Stimulated activated CD8-positive, alpha-beta memory T cell treated with anti-CD3 and anti-CD28 coated beads, Interleukin-15, amount 100 ng/mL, for 4 hours (primary cell): ENCODE measurements around the gene RUNX1.

Experiments
- DNase-seq, 2 donors: peaks; one replicate each; pipeline ENCODE4 v3.0.0-alpha.2; 2020; ENCODE audit warnings: low read depth in 2 of 2

The RUNX1 gene

GRCh38 chr21:34880401-34880800 lies 168.7 kb downstream of the RUNX1 start:
- no peak for DNase-seq

GRCh38 chr21:34878940-34879339 lies 170.2 kb downstream of the RUNX1 start:
- no peak for DNase-seq

- DNase-seq, result no peak
Observed at GRCh38 chr21:34878501-34878900, 170.6 kb downstream of the RUNX1 start.

GRCh38 chr21:34877485-34878128 lies 171.5 kb downstream of the RUNX1 start:
- no peak for DNase-seq

GRCh38 chr21:34875830-34876229 lies 173.3 kb downstream of the RUNX1 start:
- no peak for DNase-seq

GRCh38 chr21:34874684-34875513 lies 174.2 kb downstream of the RUNX1 start:
- no peak for DNase-seq

GRCh38 chr21:34871026-34871908 lies 177.8 kb downstream of the RUNX1 start:
- no peak for DNase-seq

GRCh38 chr21:34870246-34870645 lies 178.9 kb downstream of the RUNX1 start:
- no peak for DNase-seq

- DNase-seq, result no peak
Observed at GRCh38 chr21:34869545-34869944, 179.6 kb downstream of the RUNX1 start.

- no peak for DNase-seq
Observed at GRCh38 chr21:34867785-34868184, 181.3 kb downstream of the RUNX1 start.

GRCh38 chr21:34865400-34866241 lies 183.5 kb downstream of the RUNX1 start:
- DNase-seq, result no peak

- DNase-seq, result no peak
Observed at GRCh38 chr21:34864370-34865149, 184.5 kb downstream of the RUNX1 start.

GRCh38 chr21:34862951-34863350 lies 186.2 kb downstream of the RUNX1 start:
- no peak for DNase-seq

GRCh38 chr21:34861258-34861657 lies 187.8 kb downstream of the RUNX1 start:
- no peak for DNase-seq

GRCh38 chr21:34859976-34860653 lies 189.0 kb downstream of the RUNX1 start:
- no peak for DNase-seq

- no peak for DNase-seq
Observed at GRCh38 chr21:34858559-34858958, 190.5 kb downstream of the RUNX1 start.

- DNase-seq, result no peak
Observed at GRCh38 chr21:34857874-34858273, 191.2 kb downstream of the RUNX1 start.

- no peak for DNase-seq
Observed at GRCh38 chr21:34857122-34857713, 191.9 kb downstream of the RUNX1 start.

- DNase-seq, result no peak
Observed at GRCh38 chr21:34852448-34852847, 196.7 kb downstream of the RUNX1 start.
